Endometrial microvascular endothelial cells (primary cell): ENCODE data around the gene TMEM132E. TPM values are rescaled to one million over a fixed set of nuclear protein-coding genes. Genes with fewer than 3 reads are reported as not detected.

ENCODE experiments used
- in situ Hi-C: cut with HindIII; loops from 2 replicates; pipeline ENCODE4 v1.10.0; 2017; ENCODE audit warnings: low sequenced_read_pairs, low pct_unique_long_range_greater_than_20kb; ENCODE audit errors: inconsistent ontology term
- total RNA-seq: library from RNA; depleted of rRNA; stranded (reverse); fragments of >200 nt; gene quantifications from one replicate; pipeline ENCODE4 v1.2.3, GENCODE V29; 2015; ENCODE audit errors: inconsistent ontology term

The TMEM132E gene
- total RNA-seq, 1 donor from 2014 or later: not detected

DNA sequence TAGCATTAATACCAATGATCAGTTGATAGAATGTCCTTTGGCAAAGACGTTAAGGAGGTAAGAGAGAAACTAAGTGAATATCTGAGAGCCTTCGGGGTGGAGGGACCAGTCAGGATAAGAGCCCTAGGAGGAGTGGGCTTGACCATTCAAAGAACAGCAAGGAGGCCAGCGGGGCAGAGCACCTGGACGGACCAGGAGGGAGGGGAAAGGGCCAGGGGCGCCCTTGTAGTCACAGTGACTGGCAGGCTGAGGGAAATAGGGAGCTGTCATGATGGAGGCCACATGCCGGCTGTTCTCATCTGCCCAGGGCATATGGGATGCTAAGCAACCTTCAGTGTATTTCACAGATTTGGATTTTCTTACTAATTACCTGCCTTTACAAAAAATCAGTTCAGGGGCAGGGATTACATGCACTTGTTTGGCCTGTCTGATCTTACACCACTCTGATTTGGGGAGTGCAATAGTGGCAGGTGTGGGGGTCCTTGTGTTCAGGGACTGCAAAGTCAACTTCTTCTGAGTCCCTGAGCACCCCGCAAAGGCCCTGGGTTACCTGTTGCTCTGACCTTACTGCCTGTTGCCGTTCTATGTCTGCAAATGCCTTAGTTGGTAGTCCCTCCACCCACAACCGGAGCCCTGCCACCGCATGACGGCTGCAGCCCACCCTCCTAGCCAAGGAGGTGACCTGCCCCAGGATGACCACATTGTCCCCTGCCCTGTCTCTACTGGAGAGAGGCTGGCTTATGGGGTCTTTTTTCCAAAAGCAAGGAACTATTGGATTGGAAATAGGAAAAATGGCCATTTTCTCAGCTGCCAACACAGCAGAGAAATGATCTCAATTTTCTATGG is 10.0 kb downstream of the TMEM132E start:
- in situ Hi-C loops: no loop called here

- in situ Hi-C loops: no loop called here
These were observed 12.6 kb downstream of the TMEM132E start for GRCh38 chr17:34592002-34592401.

- in situ Hi-C loops: no loop called here
These were observed 17.5 kb downstream of the TMEM132E start for GRCh38 chr17:34596920-34597319.

DNA sequence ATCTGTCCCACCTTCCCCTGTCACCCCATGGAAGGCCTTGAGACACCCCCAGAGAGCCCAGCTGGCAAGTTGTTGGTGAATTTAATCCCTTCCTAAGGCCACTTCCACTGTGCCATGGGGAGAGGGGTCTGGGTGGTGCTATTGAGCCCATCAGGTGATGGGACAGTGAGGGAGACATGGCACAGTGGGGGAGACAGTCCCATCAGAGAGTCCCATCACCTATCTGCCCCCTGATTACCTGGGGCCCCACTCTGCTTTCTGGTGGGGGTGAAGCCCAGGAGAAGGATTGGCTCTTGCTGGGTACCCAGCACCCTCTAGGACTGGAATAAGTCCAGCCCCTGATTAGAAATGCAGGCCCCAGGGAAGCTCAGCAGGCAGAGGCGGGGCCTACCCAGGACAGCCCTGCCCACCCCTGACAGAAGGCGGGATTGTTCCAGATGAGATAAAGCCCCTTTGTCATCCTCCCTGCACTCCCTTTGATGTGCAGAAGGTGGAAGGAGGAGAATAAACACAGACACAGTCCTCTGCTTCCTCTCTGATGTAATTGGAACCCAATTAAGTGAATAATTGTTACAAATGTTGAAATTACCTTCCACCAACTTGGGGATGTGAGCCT is 18.9 kb downstream of the TMEM132E start:
- in situ Hi-C loops: no loop called here

- in situ Hi-C loops: no loop called here
These were observed 22.0 kb downstream of the TMEM132E start for GRCh38 chr17:34601416-34601815.

- in situ Hi-C loops: no loop called here
These were observed 24.6 kb downstream of the TMEM132E start for GRCh38 chr17:34603974-34604373.

DNA sequence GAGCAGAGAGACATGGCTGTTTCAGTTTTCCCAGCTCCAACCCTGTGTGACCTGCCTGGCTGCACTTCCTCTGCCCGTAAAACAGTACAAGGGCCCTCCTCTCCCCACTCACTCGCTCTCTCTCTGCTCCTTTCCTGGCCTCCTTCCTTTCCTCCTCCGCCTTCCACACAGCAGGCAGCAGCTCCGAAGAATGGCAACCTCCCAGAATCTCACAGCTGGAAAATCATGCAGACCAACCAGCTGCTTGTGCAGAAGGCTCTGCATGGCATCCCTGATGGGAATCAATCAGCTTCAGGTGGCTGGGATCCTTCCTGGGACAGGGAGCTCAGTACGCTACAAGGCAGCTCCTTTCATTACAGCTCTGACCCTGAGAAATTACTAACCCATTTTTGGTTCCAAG is 27.4 kb downstream of the TMEM132E start:
- in situ Hi-C loops: no loop called here

- in situ Hi-C loops: no loop called here
These were observed 28.5 kb downstream of the TMEM132E start for GRCh38 chr17:34607917-34608316.

- in situ Hi-C loops: no loop called here
These were observed 29.8 kb downstream of the TMEM132E start for GRCh38 chr17:34609210-34609609.

- in situ Hi-C loops: no loop called here
These were observed 30.7 kb downstream of the TMEM132E start for GRCh38 chr17:34610039-34610438.

GRCh38 chr17:34610506-34610905 is 31.1 kb downstream of the TMEM132E start:
- in situ Hi-C loops: no loop called here

- in situ Hi-C loops: no loop called here
These were observed 34.0 kb downstream of the TMEM132E start for GRCh38 chr17:34613064-34614019.

DNA sequence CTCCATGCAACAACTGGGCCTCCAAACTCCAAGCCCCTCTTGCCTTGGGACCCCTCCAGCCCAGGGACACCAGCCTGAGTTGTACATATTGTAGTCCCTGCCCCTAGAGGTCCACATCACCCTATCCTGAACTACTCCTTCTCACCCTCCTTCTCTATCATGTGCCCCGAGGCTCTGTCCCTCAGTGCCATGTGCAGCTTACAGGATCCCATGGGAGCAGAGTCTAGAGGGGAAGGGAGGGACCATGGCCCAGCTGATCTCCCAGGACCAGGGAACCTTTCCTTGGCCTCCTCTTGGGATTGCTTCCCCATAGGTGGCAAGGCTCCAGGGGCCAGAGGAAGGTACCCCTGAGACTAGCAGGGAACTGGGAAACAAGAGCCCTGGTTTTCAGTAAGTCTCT is 35.3 kb downstream of the TMEM132E start:
- in situ Hi-C loops: no loop called here

DNA sequence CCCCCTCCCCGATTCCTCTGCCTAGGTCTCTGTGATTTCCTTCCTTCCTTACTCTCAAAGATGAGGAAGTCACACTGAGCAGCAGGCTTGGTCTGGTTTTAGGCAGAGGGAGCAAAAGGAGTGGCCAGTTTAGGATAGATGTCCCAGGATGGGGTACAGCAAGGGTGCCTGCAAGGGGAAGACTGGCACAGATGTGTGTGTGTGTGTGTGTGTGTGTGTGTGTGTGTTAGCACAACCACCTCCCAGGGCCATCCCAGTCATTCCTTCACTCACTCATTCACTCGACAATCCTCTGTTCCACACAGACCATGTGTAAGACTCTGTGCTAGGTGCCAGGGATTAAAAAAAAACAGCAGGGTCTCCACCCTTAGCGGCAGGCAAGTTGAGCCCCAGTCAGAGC is 35.9 kb downstream of the TMEM132E start:
- in situ Hi-C loops: no loop called here

DNA sequence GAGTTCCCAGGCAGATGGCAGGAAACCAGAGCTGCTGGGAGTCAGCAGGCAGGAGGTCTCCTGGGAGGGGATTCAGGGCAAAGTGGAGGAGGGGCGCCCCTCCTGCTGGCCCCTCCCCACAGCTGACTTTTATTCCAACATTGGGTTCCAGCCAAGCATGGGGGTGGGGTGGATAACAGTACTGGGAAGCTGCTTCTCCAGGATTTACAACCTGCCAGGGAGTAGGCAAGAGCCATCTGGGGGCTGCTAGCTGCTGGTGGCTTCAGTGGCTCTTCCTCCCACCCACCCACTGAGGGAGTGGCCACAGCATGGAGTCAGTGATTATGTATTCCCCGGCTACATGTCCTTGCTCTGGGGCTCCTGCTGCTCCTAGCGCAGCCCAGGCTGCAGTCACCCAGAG is 36.8 kb downstream of the TMEM132E start:
- in situ Hi-C loops: no loop called here

DNA sequence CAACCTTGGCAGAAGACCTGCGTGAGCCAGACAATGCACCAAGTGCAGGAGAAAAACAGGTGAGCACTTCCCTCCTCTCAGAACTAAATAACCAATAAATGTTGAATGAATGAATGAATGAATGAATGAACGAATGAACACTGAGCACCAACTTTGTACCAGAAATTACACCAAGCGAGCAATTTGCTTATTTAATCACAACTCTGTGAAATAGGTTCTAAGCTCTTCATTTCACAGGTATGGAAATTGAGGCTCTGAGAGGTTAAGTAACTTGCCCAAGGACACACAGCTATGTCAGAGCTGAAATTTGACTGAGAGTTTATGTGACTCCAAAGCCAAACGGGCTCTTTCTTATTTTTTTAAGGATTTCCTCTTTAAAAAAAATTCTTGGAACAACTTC is 38.0 kb downstream of the TMEM132E start:
- in situ Hi-C loops: no loop called here

DNA sequence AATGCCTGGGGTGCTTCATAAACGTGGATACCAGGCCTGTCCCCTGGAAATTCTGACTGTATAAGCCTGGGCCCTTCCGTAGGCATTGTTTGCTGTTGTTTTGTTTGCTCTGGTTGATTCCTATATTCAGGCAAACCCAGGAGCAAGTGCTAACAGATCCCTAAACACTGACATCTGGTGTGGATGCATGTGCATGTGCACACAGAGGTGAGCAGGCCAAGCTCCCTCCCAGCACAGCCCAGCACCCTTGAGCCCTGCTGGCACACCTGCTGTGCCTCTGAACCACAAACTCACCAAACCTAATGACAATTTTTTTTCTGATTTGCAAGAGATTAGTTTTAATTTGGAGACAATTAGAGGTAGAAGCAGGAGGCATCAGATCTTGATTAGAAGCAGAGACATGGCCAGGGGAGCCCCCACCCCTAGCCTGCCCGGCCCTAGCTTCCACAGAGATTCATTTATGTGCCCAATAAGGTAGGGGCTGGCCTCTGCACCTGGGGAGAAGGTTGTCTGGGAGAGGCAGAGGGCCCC is 40.4 kb downstream of the TMEM132E start:
- in situ Hi-C loops: no loop called here

- in situ Hi-C loops: no loop called here
These were observed 41.1 kb downstream of the TMEM132E start for GRCh38 chr17:34620458-34620857.
